HepG2 (cell line): ENCODE results near the gene UBR4. TPM values are rescaled to one million over a fixed set of nuclear protein-coding genes. Genes with fewer than 3 reads are reported as not detected.

Experiments
- ATAC-seq: fragments of 200-7000 bp; cut with Tn5 transposase; 3 replicates; pipeline ENCODE4 v1.9.1; 2020; ENCODE audit warnings: mild to moderate bottlenecking, moderate library complexity
- BruUV-seq: library from RNA; stranded (reverse); fragments of 400-500 nt; replicated peaks from 2 replicates; lab custom pipeline; 2021; lab: Mats Ljungman, UMichigan
- CTCF ChIA-PET: fragments of 300-600 bp; formaldehyde crosslinking; extraction: SDS; loops from one replicate; lab custom pipeline; 2021; ENCODE audit warnings: low total read pairs, inconsistent platforms, low intra/inter-chr PET ratio; lab: Yijun Ruan, JAX
- POLR2A ChIA-PET: fragments of 350-600 bp; sonication (Branson Sonifier 250); formaldehyde crosslinking; loops from one replicate; lab custom pipeline; 2020; ENCODE audit warnings: antibody characterized with exemption, inconsistent platforms; lab: Yijun Ruan, JAX
- DNase-seq: peaks from one replicate; pipeline ENCODE4 v3.0.0-alpha.2; 2015; ENCODE audit warnings: low spot score
- FAIRE-seq: peaks from 3 replicates; lab custom pipeline; 2011; peaks lifted over from hg19 to GRCh38; lab: Jason Lieb, UNC
- H2AFZ ChIP-seq: one replicate; pipeline ENCODE4 v1.6.1; 2011; ENCODE audit warnings: low read length, inconsistent platforms
- H3K27ac ChIP-seq: fragments of 300-600 bp; 3 replicates; pipeline ENCODE4 v1.8.0; 2011; ENCODE audit warnings: mixed run types, mild to moderate bottlenecking, mixed read lengths, low read length, inconsistent platforms; ENCODE audit not compliant: insufficient read depth; ENCODE audit errors: extremely low read length
- H3K27me3 ChIP-seq, 2 experiments: fragments of 200-600 bp in 1 of 2; 2 replicates in 1 of 2; 3 replicates in 1 of 2; pipeline versions ENCODE4 v1.6.0 to v1.8.0; 2011; ENCODE audit warnings: low read length in 2 of 2, mild to moderate bottlenecking in 2 of 2, moderate library complexity in 2 of 2, inconsistent platforms in 1 of 2; ENCODE audit not compliant: insufficient read depth in 2 of 2, control insufficient read depth in 1 of 2
- H3K36me3 ChIP-seq, 2 experiments: fragments of 200-600 bp in 1 of 2; replicated peaks in 1 of 2; 2 replicates in 1 of 2; 3 replicates in 1 of 2; pipeline versions ENCODE4 v1.5.1 to v1.8.0; 2011; ENCODE audit warnings: low read length in 2 of 2, inconsistent platforms in 1 of 2; ENCODE audit not compliant: insufficient read depth in 2 of 2, control insufficient read depth in 1 of 2
- H3K4me1 ChIP-seq: 2 replicates; pipeline ENCODE4 v1.5.1; 2012; ENCODE audit warnings: low read length, inconsistent platforms; ENCODE audit not compliant: insufficient read depth
- H3K4me2 ChIP-seq: 2 replicates; pipeline ENCODE4 v1.6.0; 2011; ENCODE audit warnings: low read depth, low read length, inconsistent platforms
- H3K4me3 ChIP-seq, 3 experiments: fragments of 200-600 bp in 1 of 3; sonication (generic), shearing (Covaris generic) in 1 of 3; replicated peaks in 1 of 3; 2 replicates each; pipeline ENCODE4 v1.5.1; 2011 to 2016; ENCODE audit warnings: low read length in 3 of 3, inconsistent platforms in 2 of 3, low read depth in 2 of 3, mild to moderate bottlenecking in 2 of 3, control low read depth in 1 of 3, mixed read lengths in 1 of 3; ENCODE audit not compliant: insufficient read depth in 1 of 3
- H3K79me2 ChIP-seq: one replicate; pipeline ENCODE4 v1.6.1; 2011; ENCODE audit warnings: low read length, inconsistent platforms; ENCODE audit not compliant: insufficient read depth
- H3K9ac ChIP-seq: 2 replicates; pipeline ENCODE4 v1.6.0; 2011; ENCODE audit warnings: mild to moderate bottlenecking, low read depth, low read length, inconsistent platforms; ENCODE audit not compliant: insufficient read depth
- H3K9me3 ChIP-seq: 2 replicates; pipeline ENCODE4 v1.5.1; 2012; ENCODE audit warnings: mild to moderate bottlenecking, low read length
- H4K20me1 ChIP-seq: 2 replicates; pipeline ENCODE4 v1.6.0; 2011; ENCODE audit warnings: inconsistent platforms, mild to moderate bottlenecking, low read length, moderate library complexity; ENCODE audit not compliant: insufficient read depth
- ISX ChIP-seq: sonication (generic); formaldehyde crosslinking; conservative IDR thresholded peaks from 2 replicates; pipeline ENCODE4 v1.5.0; 2020; ENCODE audit warnings: missing genetic modification reagents
- NFATC3 ChIP-seq: sonication (generic); formaldehyde crosslinking; IDR thresholded peaks from 2 replicates; pipeline ENCODE4 v1.5.1; 2020; ENCODE audit warnings: mild to moderate bottlenecking, missing genetic modification reagents
- NFYB ChIP-seq: sonication (generic); formaldehyde crosslinking; IDR thresholded peaks from 2 replicates; pipeline ENCODE4 v1.4.0; 2020; ENCODE audit warnings: missing genetic modification reagents
- NFYC ChIP-seq: IDR thresholded peaks from 2 replicates; pipeline ENCODE4 v1.6.1; 2016; ENCODE audit warnings: missing genetic modification reagents, missing compliant biosample characterization
- POGZ ChIP-seq: sonication (generic); formaldehyde crosslinking; IDR thresholded peaks from 2 replicates; pipeline ENCODE4 v1.4.0; 2020; ENCODE audit warnings: mild to moderate bottlenecking, missing genetic modification reagents
- SP1 ChIP-seq, 2 experiments: fragments of 450-650 bp in 1 of 2; sonication (generic) in 1 of 2; formaldehyde crosslinking in 1 of 2; IDR thresholded peaks; 2 replicates each; pipeline versions ENCODE4 v1.4.0 to v1.6.1; 2016 to 2020; ENCODE audit warnings: missing genetic modification reagents in 1 of 2
- THAP11 ChIP-seq: IDR thresholded peaks from 2 replicates; pipeline ENCODE4 v1.6.1; 2016; ENCODE audit warnings: missing biosample characterization, missing genetic modification reagents
- ZNF343 ChIP-seq: sonication (generic); formaldehyde crosslinking; IDR thresholded peaks from 2 replicates; pipeline ENCODE4 v1.4.0; 2020; ENCODE audit warnings: mild to moderate bottlenecking, missing genetic modification reagents
- ZNF441 ChIP-seq: sonication (generic); formaldehyde crosslinking; IDR thresholded peaks from 2 replicates; pipeline ENCODE4 v1.7.0; 2021; ENCODE audit warnings: missing genetic modification reagents, borderline replicate concordance
- ZNF766 ChIP-seq: sonication (generic); formaldehyde crosslinking; IDR thresholded peaks from 2 replicates; pipeline ENCODE4 v1.5.0; 2020; ENCODE audit warnings: missing genetic modification reagents, borderline replicate concordance
- ZNF768 ChIP-seq: sonication (generic); formaldehyde crosslinking; IDR thresholded peaks from 2 replicates; pipeline ENCODE4 v1.4.0; 2020; ENCODE audit warnings: missing genetic modification reagents
- WGBS: methylation state at CpG from one replicate; pipeline ENCODE4 v1.1.6; 2017; ENCODE audit warnings: low lambda C conversion rate; 5-methylcytosine and 5-hydroxymethylcytosine counted together
- in situ Hi-C: cut with HindIII; loops from 2 replicates; pipeline ENCODE4 v1.10.0; 2017; ENCODE audit warnings: low pct_unique_long_range_greater_than_20kb; ENCODE audit not compliant: extremely low pct_ligation_motif_present
- intact Hi-C: fragments of 100-400 bp; cut with micrococcal nuclease; formaldehyde crosslinking; loops from one replicate; pipeline ENCODE4 v1.10.0; 2022; ENCODE audit not compliant: unreplicated experiment
- polyA plus RNA-seq, 8 experiments: library from polyadenylated mRNA; depleted of rRNA in 3 of 8; stranded (reverse) in 7 of 8; unstranded in 1 of 8; fragments of >200 nt; fragmentation: Illumina TruSeq in 4 of 8; extraction: Trizol in 4 of 8; gene quantifications; 2 replicates each; pipeline versions ENCODE4 v1.2.1 to v1.2.3, GENCODE V29; 2011 to 2016; ENCODE audit warnings: low read depth in 4 of 8, missing spikeins in 1 of 8, mixed read lengths in 1 of 8; ENCODE audit not compliant: insufficient read depth in 1 of 8
- total RNA-seq, 5 experiments: library from RNA; depleted of rRNA; stranded (reverse); fragments of >200 nt; fragmentation: Illumina TruSeq; extraction: Trizol; gene quantifications; 2 replicates each; pipeline ENCODE4 v1.2.3, GENCODE V29; 2016; ENCODE audit warnings: low read depth in 1 of 5
- TF ChIP-seq, protein P1 (sequence below), 2 experiments: sonication (generic) in 1 of 2; formaldehyde crosslinking in 1 of 2; IDR thresholded peaks; 2 replicates each; pipeline versions ENCODE4 v1.5.1 to v1.6.1; 2011 to 2020; ENCODE audit warnings: borderline replicate concordance in 1 of 2, low read depth in 1 of 2, low read length in 1 of 2, mild to moderate bottlenecking in 1 of 2, missing genetic modification reagents in 1 of 2, moderate library complexity in 1 of 2

Gene UBR4
- total and polyA plus RNA-seq, 2 of the 13 experiments (the other 11 are each of a cell fraction or from before 2014, with no cell fraction given): 59.1 to 106 TPM

DNA sequence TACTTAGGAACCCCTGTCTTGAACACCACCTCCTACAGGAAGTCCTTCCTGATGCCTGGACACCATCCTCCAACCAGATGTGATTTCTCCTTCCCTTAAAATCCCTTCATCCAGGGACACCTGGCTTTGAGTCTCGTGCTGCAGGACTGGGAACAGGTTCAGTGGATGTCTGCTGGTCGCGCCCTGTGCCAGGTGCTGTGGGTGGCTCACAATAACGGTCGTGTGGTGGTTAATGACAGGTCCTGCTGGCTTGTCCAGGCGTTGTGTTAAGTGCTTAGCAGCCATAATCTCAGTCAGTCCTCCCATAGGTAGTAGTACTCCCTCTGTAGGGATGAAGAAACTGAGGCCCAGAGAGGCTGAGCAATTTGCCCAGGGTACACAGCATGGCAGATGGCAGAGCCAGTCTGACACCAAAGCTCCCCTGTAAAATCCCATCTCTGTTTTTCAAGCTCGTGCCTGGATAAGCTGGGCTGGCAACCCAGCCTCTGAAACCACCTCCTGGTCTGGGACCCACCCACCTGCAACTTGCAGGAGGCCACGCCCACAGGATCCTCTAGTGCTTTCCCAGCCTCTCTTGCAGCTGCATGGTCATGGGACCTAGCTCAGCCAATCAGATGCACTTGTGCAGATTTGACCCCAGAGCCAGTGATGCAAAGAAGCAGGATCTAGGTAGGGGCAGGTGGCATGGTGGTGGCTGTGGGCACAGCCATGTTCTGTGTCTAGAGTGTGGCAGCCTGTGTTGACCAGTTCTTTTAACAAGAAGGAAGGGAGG lies 147.6 kb downstream of the UBR4 start:
- Histone ChIP-seq H3K4me1 (peaks cover 59% of the 10 kb centered on the region), H3K27me3 (peaks cover 0 to 3% of the 10 kb centered on the region in 2 experiments; a peak in 1 of 5 replicates), H3K9ac (no peak overlapping the region), H3K79me2 (no peaks in the 10 kb centered on the region), H3K4me3 (no peak overlapping the region), H3K4me2 (no peak overlapping the region), H3K9me3 (no peaks in the 10 kb centered on the region), H3K36me3 (no peaks in the 10 kb centered on the region), H3K27ac (no peak overlapping the region), H2AFZ (no peak overlapping the region), H4K20me1 (no peaks in the 10 kb centered on the region)
- FAIRE-seq: no peak
- intact Hi-C loops: no loop called here
- in situ Hi-C loops: no loop called here
- BruUV-seq: no TSS peak
- ChIA-PET CTCF (no interaction called here), POLR2A (no interaction called here)
- no peak for TF ChIP-seq ISX
- no peak for TF ChIP-seq POGZ (CRISPR knock-in tag)
- no peak for TF ChIP-seq ZNF766 (CRISPR knock-in tag)
- TF ChIP-seq NFYB (CRISPR knock-in tag): peak; percentile 79
- TF ChIP-seq NFYC: peak; percentile 71
- no peak for TF ChIP-seq ZNF441
- TF ChIP-seq SP1 (IDR thresholded peaks at IDR 0.05): no peak
- TF ChIP-seq SP1 (CRISPR knock-in tag; IDR thresholded peaks at IDR 0.05): 0 out of 2 replicates have a peak, but pooled peaks have one; percentile 19
- peak; percentile 84 for TF ChIP-seq ZNF768 (CRISPR knock-in tag)
- no peak for TF ChIP-seq ZNF343 (CRISPR knock-in tag)
- TF ChIP-seq, protein P1, sequence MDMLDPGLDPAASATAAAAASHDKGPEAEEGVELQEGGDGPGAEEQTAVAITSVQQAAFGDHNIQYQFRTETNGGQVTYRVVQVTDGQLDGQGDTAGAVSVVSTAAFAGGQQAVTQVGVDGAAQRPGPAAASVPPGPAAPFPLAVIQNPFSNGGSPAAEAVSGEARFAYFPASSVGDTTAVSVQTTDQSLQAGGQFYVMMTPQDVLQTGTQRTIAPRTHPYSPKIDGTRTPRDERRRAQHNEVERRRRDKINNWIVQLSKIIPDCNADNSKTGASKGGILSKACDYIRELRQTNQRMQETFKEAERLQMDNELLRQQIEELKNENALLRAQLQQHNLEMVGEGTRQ (IDR thresholded peaks at IDR 0.05; ENCODE audit: low read depth, low read length): peak; percentile 51
- TF ChIP-seq, protein P1 (CRISPR knock-in tag; IDR thresholded peaks at IDR 0.05; ENCODE audit: borderline replicate concordance): no peak
- TF ChIP-seq THAP11 (CRISPR knock-in tag): no peak
- TF ChIP-seq NFATC3 (CRISPR knock-in tag): no peak
- DNase-seq: no peak
- ATAC-seq: no peak
- 44% methylated on average over 8 of the region's 8 CpGs for WGBS
